Activated CD8-positive, alpha-beta memory T cell treated with anti-CD3 and anti-CD28 coated beads, Interleukin-2, amount 50 U/mL, for 48 hours (primary cell): ENCODE results near the gene DNAH6.
"Not testable (repeated sequence)": the region's sequence is repeated elsewhere in the genome, so short reads cannot be mapped to it uniquely, and the experiment has no call there.

Experiments
- DNase-seq: peaks from one replicate; pipeline ENCODE4 v3.0.0-alpha.2; 2020

DNAH6 gene

GRCh38 chr2:84515788-84516187, 510 bp upstream of the DNAH6 start:
- DNase-seq: no peak

- DNase-seq: no peak
Measured at GRCh38 chr2:84519332-84519957, 3.1 kb downstream of the DNAH6 start.

GRCh38 chr2:84526562-84526961, 10.3 kb downstream of the DNAH6 start:
- no peak for DNase-seq

GRCh38 chr2:84527137-84528129, 11.1 kb downstream of the DNAH6 start:
- no peak for DNase-seq

GRCh38 chr2:84532291-84532690, 16.0 kb downstream of the DNAH6 start:
- DNase-seq: no peak

GRCh38 chr2:84534225-84534624, 17.9 kb downstream of the DNAH6 start:
- DNase-seq: no peak

- DNase-seq: no peak
Measured at GRCh38 chr2:84537251-84537650, 21.0 kb downstream of the DNAH6 start.

- no peak for DNase-seq
Measured at GRCh38 chr2:84539729-84540128, 23.4 kb downstream of the DNAH6 start.

GRCh38 chr2:84545005-84545404, 28.7 kb downstream of the DNAH6 start:
- DNase-seq: no peak

GRCh38 chr2:84546551-84546950, 30.3 kb downstream of the DNAH6 start:
- DNase-seq: no peak

GRCh38 chr2:84548303-84548702, 32.0 kb downstream of the DNAH6 start:
- no peak for DNase-seq

- no peak for DNase-seq
Measured at GRCh38 chr2:84550916-84551315, 34.6 kb downstream of the DNAH6 start.

GRCh38 chr2:84551526-84551925, 35.2 kb downstream of the DNAH6 start:
- not testable (repeated sequence) for DNase-seq

- no peak for DNase-seq
Measured at GRCh38 chr2:84556190-84556589, 39.9 kb downstream of the DNAH6 start.

GRCh38 chr2:84559838-84560237, 43.5 kb downstream of the DNAH6 start:
- no peak for DNase-seq

GRCh38 chr2:84579661-84580060, 63.4 kb downstream of the DNAH6 start:
- DNase-seq: no peak

- no peak for DNase-seq
Measured at GRCh38 chr2:84603911-84604310, 87.6 kb downstream of the DNAH6 start.

GRCh38 chr2:84613082-84613481, 96.8 kb downstream of the DNAH6 start:
- no peak for DNase-seq

- no peak for DNase-seq
Measured at GRCh38 chr2:84619794-84620371, 103.6 kb downstream of the DNAH6 start.

GRCh38 chr2:84628486-84628885, 112.2 kb downstream of the DNAH6 start:
- DNase-seq: no peak

GRCh38 chr2:84629550-84629949, 113.3 kb downstream of the DNAH6 start:
- no peak for DNase-seq

GRCh38 chr2:84631047-84631446, 114.7 kb downstream of the DNAH6 start:
- no peak for DNase-seq

GRCh38 chr2:84631985-84632384, 115.7 kb downstream of the DNAH6 start:
- no peak for DNase-seq
